Peyer's patch (tissue), 4 donors: ENCODE results near the gene IFRD2.

Source experiments
- CTCF ChIP-seq, 6 experiments: fragments of 450-650 bp in 4 of 6; fragments of 200-600 bp in 2 of 6; sonication (generic) in 1 of 6; IDR thresholded peaks; one replicate each; pipeline ENCODE4 v1.5.1; 2017 to 2019; ENCODE audit warnings: antibody characterized with exemption in 6 of 6, mild to moderate bottlenecking in 3 of 6, moderate library complexity in 1 of 6
- POLR2A ChIP-seq, 2 donors: fragments of 450-650 bp; IDR thresholded peaks; one replicate each; pipeline ENCODE4 v1.5.1; 2017; ENCODE audit warnings: antibody characterized with exemption in 2 of 2, mild to moderate bottlenecking in 2 of 2, moderate library complexity in 2 of 2

DNA sequence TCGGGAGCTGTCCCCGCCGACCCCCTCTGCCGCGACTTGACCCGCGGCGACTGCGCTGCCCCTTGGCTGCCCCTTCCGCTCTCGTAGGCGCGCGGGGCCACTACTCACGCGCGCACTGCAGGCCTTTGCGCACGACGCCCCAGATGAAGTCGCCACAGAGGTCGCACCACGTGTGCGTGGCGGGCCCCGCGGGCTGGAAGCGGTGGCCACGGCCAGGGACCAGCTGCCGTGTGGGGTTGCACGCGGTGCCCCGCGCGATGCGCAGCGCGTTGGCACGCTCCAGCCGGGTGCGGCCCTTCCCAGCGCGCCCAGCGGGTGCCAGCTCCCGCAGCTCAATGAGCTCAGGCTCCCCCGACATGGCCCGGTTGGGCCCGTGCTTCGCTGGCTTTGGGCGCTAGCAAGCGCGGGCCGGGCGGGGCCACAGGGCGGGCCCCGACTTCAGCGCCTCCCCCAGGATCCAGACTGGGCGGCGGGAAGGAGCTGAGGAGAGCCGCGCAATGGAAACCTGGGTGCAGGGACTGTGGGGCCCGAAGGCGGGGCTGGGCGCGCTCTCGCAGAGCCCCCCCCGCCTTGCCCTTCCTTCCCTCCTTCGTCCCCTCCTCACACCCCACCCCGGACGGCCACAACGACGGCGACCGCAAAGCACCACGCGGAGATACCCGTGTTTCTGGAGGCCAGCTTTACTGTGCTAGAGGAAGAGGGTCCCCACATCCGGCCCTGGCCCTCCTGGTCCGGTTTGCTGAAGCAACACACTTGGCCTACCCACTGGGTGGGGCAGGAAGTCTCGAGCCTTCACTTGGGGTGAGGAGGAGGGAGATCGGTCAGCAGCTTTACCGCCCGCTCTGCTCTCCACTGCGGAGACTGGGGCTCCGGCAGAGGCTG, 48.5 kb upstream of the IFRD2 start, which contains the start of gene RASSF1:
- no peak for TF ChIP-seq CTCF (IDR thresholded peaks at IDR 0.05)
- TF ChIP-seq POLR2A (IDR thresholded peaks at IDR 0.05): no peak
